Left ventricle myocardium inferior (tissue), 1 donor: Measurements from ENCODE around the gene SMAD7. TPM values are rescaled to one million over a fixed set of nuclear protein-coding genes. Genes with fewer than 3 reads are reported as not detected.

ENCODE experiments used
- DNase-seq: peaks from one replicate; pipeline ENCODE4 v3.0.0-alpha.2; 2020
- H3K27ac ChIP-seq: fragments of 200-600 bp; replicated peaks from 2 replicates; pipeline ENCODE4 v1.8.0; 2021
- H3K27me3 ChIP-seq: fragments of 200-600 bp; 2 replicates; pipeline ENCODE4 v1.8.0; 2021; ENCODE audit warnings: low read depth
- H3K36me3 ChIP-seq: fragments of 200-600 bp; 2 replicates; pipeline ENCODE4 v1.8.0; 2021
- H3K4me1 ChIP-seq: fragments of 200-600 bp; 2 replicates; pipeline ENCODE4 v1.8.0; 2021
- H3K4me3 ChIP-seq: fragments of 200-600 bp; 2 replicates; pipeline ENCODE4 v1.8.0; 2021; ENCODE audit warnings: mild to moderate bottlenecking, moderate library complexity
- H3K9me3 ChIP-seq: fragments of 200-600 bp; replicated peaks from 2 replicates; pipeline ENCODE4 v1.8.0; 2021
- CTCF ChIP-seq: fragments of 200-600 bp; IDR thresholded peaks from 2 replicates; pipeline ENCODE4 v1.8.0; 2021; ENCODE audit warnings: antibody characterized with exemption, mild to moderate bottlenecking, borderline replicate concordance
- intact Hi-C: fragments of 100-400 bp; cut with micrococcal nuclease; formaldehyde crosslinking; loops from one replicate; pipeline ENCODE4 v1.11.0; 2022
- total RNA-seq: library from RNA; stranded (reverse); fragmentation: NEBNext Ultra II Directional; extraction: Animal tissue kit (Norgen Biotek cat#: 25700); gene quantifications from one replicate; pipeline ENCODE4 v1.2.1, GENCODE V29; 2021
- donor health status: DM: no; HTN: yes; CAD: no; lungs with severe emphysema.

Gene SMAD7
- total RNA-seq, 1 donor from 2014 or later, result 19.3 TPM

DNA sequence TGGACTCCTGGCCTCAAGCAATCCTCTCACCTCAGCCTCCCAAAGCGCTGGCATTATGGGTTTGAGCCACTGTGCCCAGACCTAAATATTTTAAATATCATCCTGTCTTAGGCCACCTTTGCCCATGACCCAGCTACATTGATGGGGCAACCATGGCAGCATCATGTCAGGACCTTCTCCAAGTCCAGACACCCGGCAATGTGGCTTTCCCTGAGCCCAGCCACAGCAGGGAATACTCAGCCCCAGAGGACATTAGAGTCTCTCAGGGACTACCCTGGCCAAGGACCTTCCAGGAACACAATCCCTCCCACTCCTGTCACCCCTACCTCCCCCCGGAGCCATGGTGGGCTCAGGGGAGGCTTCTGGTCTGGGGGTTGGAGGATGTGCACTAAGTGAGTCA is 72.8 kb downstream of the SMAD7 start:
- H3K27me3 ChIP-seq, result no peaks in the 10 kb centered on the region
- DNase-seq, result no peak
- intact Hi-C loops, result no loop called here
- H3K4me3 ChIP-seq, result no peak overlapping the region
- TF ChIP-seq CTCF, result no peak
- H3K36me3 ChIP-seq, result no peaks in the 10 kb centered on the region
- H3K9me3 ChIP-seq, result no peaks in the 10 kb centered on the region
- H3K4me1 ChIP-seq, result peaks cover 11% of the 10 kb centered on the region
- H3K27ac ChIP-seq, result no peak overlapping the region

DNA sequence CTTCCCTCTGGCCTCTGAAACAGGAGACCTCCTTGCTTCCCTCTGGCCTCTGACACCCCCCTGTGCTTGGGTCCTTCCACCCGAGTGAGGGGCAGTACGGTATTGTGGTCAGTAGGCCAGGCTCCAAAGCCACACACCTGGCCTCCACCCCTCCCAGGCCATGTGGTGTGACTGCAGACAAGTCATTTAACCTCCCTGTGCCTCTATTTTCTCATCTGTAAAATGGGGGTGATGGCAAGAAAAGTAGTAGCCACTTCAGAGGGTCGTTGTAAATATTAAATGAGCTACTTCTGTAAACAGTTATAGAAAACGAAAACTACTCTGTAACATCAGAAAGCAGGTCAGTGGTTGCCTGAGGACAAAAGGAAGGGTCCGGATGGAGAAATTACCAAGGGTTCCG is 74.2 kb downstream of the SMAD7 start:
- Histone ChIP-seq H3K36me3 (no peaks in the 10 kb centered on the region), H3K9me3 (no peaks in the 10 kb centered on the region), H3K27ac (no peak overlapping the region), H3K4me1 (peaks cover 13% of the 10 kb centered on the region), H3K4me3 (no peak overlapping the region), H3K27me3 (no peaks in the 10 kb centered on the region)
- no peak for DNase-seq
- intact Hi-C loops, result no loop called here
- no peak for TF ChIP-seq CTCF

- DNase-seq, result no peak
- Histone ChIP-seq H3K4me3 (no peak overlapping the region), H3K36me3 (no peaks in the 10 kb centered on the region), H3K9me3 (no peaks in the 10 kb centered on the region), H3K27ac (no peak overlapping the region), H3K4me1 (peaks cover 13% of the 10 kb centered on the region), H3K27me3 (no peaks in the 10 kb centered on the region)
- intact Hi-C loops, result loop anchor here (2.0 kb wide), 1 partner anchor 43 kb away; no protein-coding TSS in a partner anchor
- TF ChIP-seq CTCF, result no peak
Measured at GRCh38 chr18:48875942-48876511, 74.7 kb downstream of the SMAD7 start.

- TF ChIP-seq CTCF, result no peak
- DNase-seq, result no peak
Measured at GRCh38 chr18:48875314-48875941, 75.3 kb downstream of the SMAD7 start.

GRCh38 chr18:48874701-48875162 is 76.0 kb downstream of the SMAD7 start:
- no peak for TF ChIP-seq CTCF
- intact Hi-C loops, result loop anchor here (2.0 kb wide), 1 partner anchor 42 kb away; no protein-coding TSS in a partner anchor
- Histone ChIP-seq H3K27ac (no peak overlapping the region), H3K9me3 (no peaks in the 10 kb centered on the region), H3K36me3 (no peaks in the 10 kb centered on the region), H3K4me3 (no peak overlapping the region), H3K4me1 (peaks cover 13% of the 10 kb centered on the region), H3K27me3 (no peaks in the 10 kb centered on the region)
- DNase-seq, result no peak

More at GRCh38 chr18:48875314-48875941, 75.3 kb downstream of the SMAD7 start:
- H3K9me3 ChIP-seq, result no peaks in the 10 kb centered on the region
- no peak overlapping the region for H3K27ac ChIP-seq
- H3K36me3 ChIP-seq, result no peaks in the 10 kb centered on the region
- intact Hi-C loops, result loop anchor here (2.0 kb wide), 1 partner anchor 43 kb away; no protein-coding TSS in a partner anchor
- H3K4me1 ChIP-seq, result peaks cover 13% of the 10 kb centered on the region
- no peaks in the 10 kb centered on the region for H3K27me3 ChIP-seq
- no peak overlapping the region for H3K4me3 ChIP-seq
